Sigmoid colon (tissue), 3 donors: ENCODE measurements around the gene CCDC148.

Experiments
- CTCF ChIP-seq, 4 experiments: fragments of 450-650 bp in 3 of 4; fragments of 200-600 bp in 1 of 4; IDR thresholded peaks; one replicate each; pipeline ENCODE4 v1.5.1; 2016 to 2019; ENCODE audit warnings: antibody characterized with exemption in 4 of 4, mild to moderate bottlenecking in 3 of 4, moderate library complexity in 2 of 4
- POLR2A ChIP-seq, 2 donors: fragments of 450-650 bp; IDR thresholded peaks; one replicate each; pipeline ENCODE4 v1.6.1; 2016; ENCODE audit warnings: antibody characterized with exemption in 2 of 2, mild to moderate bottlenecking in 2 of 2, moderate library complexity in 2 of 2

GRCh38 chr2:158411748-158412147 is 44.8 kb downstream of the CCDC148 start:
- TF ChIP-seq CTCF (IDR thresholded peaks at IDR 0.05) (no peak), POLR2A (IDR thresholded peaks at IDR 0.05) (no peak)
